Measurements from ENCODE around the gene SSBP4. TPM values are rescaled to one million over a fixed set of nuclear protein-coding genes. Genes with fewer than 3 reads are reported as not detected.
"Not testable (repeated sequence)": the region's sequence is repeated elsewhere in the genome, so short reads cannot be mapped to it uniquely, and the experiment has no call there.

Gene SSBP4
- total RNA-seq, 1 donor from 2014 or later, result 24.8 TPM

DNA sequence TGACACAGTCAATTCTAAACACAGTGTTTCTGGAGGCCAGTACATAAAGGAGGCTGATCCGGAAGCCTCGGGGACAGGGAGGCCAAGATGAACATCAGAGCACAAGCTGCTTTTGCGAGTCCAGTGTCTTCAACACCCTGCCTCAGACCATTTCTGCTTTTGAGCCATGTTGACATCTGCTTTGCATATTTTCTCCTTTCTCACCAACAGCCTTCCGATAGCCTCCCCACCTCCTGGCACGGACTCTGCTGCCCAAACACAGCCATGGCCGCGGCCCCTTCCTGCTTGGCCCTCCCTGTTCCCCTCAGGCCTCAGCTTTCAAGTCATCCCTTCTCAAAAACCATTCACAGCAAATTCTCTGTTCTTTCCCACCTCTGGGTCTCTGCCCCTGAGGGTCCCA lies 25.4 kb upstream of the SSBP4 start:
- no peak for DNase-seq (ENCODE audit: low spot score)

DNA sequence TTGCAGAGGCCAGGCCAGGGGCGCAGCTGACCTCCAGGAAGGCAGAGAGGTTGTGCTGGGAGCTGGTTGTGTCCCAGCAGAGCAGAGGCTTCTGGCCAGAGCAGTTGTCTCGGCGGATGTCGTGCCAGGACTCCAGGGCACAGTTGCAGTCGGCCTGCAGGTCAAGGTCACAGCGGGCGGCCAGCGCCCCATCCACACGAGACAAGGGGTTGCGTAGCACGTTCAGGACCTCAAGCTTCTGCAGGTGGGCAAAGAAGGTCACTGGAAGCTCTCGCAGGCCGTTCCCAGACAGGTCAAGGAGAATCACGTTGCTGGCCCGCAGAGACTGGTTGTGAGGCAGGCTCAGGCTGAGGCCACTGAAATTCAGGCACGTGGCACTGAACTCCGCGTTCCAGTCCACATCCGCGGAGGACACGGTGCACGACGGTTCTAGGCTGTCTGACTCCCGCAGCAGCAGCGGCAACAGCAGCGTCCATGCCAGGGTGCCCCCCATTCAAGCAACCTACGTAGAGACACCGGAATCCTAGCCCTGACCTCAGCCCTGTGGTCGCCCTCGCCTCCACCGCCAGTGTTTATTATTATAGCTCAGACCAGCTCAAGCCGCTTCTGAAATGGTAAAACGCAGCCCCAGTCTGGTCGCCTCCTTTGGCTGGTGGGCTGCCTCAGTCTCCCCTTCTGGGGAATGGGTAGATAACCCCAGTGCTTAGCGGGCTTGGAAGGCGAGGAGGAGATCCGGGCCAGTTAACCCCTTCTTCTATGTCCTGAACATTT lies 22.5 kb upstream of the SSBP4 start:
- no peak for DNase-seq (ENCODE audit: low spot score)

DNA sequence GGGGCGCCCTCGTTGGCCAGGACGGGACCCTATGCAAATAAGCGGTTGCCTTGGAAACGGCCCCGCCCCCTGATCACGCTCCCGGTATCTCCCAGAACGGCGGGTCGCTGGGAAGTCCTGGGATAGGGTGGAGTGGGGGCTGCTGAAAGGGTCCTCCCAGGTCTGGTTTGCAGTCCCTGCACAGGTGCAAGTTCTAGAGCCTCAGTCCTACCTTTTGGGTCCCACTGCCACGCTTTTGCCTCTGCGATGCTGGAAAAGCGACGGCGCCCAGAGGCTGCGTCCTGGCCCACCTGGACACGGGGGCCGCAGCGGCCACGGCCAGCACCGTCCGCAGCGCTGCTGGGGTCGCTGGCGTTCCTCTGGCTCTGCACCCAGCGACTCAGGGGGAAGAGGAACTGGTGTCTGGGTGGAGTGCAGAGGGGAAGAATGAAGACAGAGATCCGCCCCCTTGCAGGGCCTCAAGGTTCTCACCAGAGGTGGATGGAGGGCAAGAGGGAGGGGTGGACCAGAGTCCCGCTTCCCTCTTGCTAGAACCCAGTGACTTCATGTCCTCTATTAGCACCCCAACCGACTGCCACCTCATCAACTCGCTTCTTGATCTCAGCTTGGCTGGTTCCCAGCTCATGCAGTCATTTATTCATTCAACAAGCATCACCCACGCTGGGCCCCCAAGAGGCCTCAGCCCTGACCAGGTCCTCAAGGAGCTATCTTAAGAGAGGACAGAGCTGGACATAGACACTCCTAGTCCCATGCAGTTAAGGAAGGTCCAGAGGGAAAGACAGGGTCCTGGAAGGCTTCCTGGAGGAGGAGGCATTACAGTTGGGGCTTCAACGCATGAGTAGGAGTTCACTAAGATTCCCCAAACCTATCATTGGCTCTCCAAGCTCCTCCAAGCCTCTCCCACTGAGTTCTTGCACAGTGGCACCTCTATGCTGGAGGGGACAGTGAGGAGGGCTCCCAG lies 21.7 kb upstream of the SSBP4 start, which contains the start of gene LRRC25:
Gene LRRC25, minus strand, starts transcription at position 381 of the 961 bp plus-strand sequence. CDS start 659 bp downstream, outside the sequence.
- peak; percentile 58 for DNase-seq (ENCODE audit: low spot score)

DNA sequence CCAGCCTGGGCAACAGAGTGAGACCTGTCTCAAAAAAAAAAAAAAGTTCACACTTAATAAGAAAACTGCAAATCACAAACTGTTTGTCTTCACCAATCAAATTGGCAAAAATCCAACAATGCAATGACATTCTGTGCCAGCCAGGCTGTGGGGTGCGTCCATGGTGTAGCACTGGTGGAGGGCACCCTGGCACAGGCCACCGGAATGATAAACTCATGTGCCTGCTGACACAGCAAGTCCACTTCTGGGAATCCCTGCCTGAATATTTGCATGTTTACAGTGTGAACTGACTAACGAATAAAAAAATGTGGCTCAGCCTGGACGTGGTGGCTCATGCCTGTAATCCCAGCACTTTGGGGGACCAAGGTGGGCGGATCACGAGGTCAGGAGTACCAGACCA lies 20.2 kb upstream of the SSBP4 start:
- no peak for DNase-seq (ENCODE audit: low spot score)

DNA sequence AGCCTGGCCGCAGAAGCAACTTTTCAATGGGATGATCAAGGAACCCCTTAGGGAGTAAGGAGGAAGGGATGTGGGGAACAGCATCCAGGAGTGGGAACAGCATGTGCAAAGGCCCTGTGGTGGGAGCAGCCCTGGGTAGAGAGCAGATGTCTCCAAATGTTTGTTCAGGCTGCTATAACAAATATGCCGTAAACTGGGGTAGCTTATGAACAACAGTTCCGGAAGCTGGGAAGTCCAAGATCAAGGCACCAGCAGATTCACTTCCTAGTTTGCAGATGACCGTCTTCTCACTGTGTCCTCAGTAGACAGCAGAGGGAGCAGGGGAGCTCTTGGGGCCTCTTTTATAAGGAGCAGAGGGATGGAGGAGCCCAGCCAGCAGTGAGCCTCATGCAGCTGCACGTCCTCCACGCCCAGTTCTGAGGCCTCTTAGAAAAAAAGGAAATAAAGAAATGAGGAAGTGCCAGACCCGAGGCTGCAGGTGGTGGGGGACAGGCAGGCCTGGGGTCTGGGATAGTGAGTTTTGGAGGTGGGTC lies 17.6 kb upstream of the SSBP4 start:
- peak; percentile 94 for DNase-seq (ENCODE audit: low spot score)

DNA sequence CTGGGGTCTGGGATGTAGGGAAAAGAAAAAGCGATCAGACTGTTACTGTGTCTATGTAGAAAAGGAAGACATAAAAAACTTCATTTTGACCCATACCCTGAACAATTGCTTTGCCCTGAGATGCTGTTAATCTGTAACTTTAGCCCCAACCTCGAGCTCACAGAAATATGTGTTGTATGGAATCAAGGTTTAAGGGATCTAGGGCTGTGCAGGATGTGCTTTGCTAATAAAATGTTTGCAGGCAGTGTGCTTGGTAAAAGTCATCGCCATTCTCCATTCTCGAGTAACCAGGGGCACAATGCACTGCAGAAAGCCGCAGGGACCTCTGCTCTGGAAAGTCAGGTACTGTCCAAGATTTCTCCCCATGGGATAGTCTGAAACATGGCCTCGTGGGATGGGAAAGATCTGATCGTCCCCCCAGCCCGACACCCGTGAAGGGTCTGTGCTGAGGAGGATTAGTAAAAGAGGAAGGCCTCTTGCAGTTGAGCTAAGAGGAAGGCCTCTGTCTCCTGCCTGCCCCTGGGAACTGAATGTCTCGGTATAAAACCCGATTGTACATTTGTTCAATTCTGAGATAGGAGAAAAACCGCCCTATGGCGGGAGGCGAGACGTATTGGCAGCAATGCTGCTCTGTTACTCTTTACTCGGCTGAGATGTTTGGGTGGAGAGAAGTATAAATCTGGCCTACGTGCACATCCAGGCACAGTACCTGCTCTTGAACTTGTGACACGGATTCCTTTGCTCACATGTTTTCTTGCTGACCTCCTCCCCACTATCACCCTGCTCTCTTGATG lies 16.5 kb upstream of the SSBP4 start:
- not testable (repeated sequence) for DNase-seq (ENCODE audit: low spot score)

DNA sequence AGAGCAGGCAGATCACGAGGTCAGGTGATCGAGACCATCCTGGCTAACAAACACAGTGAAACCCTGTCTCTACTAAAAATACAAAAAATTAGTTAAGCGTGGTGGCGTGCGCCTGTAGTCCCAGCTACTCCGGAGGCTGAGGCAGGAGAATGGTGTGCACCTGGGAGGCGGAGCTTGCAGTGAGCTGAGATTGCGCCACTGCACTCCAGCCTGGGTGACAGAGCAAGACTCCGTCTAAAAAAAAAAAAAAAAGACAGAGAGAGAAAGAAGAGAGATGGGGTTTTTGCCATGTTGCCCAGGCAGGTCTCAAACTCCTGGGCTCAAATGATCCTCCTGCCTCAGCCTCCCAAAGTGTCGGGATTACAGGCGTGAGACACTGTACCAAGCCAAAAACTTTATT lies 13.4 kb upstream of the SSBP4 start:
- DNase-seq (ENCODE audit: low spot score), result not testable (repeated sequence)

DNA sequence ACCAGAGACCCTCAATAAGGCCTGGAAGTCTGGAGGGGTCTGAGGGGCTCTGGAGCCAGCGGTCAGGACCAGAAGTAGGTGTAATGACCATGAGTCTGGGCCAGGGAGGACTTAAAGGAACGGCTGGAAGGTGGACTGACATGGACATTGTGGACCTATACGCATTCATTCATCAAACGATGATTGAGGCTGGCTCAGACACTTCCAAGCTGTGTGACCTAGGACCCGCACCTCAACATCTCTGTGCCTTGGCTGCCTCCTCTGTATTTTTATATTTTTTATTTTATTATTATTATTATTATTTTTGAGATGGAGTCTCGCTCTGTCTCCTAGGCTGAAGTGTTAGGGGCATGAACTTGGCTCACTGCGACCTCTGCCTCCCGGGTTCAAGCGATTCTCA lies 12.4 kb upstream of the SSBP4 start:
- no peak for DNase-seq (ENCODE audit: low spot score)

DNA sequence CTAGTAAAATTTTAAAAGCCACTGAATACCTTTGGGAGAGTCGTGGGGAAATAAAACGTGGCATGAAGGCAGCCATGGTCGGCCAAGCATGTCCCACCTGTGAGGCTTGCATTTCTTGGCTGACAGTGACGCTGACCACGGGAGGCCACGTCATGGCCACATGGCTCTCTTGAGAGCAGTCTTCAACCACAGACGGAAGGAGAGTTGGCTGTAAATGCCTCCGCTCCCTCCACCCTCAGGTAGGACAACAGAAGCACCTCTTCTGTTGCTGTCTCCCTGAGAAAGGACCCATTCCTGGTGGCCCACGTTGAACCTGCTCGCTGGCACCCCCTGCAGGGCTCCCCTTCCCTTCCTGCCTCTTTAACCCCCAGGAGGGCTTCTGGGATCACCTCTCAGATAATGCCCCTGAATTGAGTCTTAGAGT lies 11.1 kb upstream of the SSBP4 start:
- no peak for DNase-seq (ENCODE audit: low spot score)

DNA sequence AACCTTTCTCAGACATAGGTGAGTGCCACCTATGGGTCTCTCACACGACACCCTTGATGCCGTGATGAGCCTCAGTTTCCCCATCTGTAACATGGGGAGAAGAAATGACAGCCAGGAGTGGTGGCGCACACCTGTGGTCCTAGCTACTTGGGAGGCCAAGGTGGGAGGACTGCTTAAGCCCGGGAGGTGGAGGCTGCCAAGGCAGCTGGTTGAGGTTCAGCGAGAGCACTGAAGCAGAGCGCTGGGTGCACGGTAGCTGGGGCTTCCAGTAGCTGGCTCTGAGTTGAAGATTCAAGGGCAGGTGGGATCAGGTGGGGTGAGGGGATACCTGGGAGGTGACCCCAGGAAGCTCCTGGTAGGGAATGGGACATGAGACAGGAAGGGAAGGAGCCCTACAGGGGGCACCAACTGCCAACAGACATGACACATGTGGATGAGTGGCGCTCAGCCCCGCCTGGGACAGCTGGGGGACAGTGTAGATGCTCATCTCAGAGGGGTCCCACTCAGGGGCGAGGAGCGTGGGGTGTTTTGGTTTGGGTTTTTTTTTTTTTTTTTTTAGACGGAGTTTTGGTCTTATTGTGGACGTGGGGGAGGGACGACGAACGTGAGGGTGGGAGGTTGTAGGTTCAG lies 6.5 kb upstream of the SSBP4 start:
- DNase-seq (ENCODE audit: low spot score), result no peak

DNA sequence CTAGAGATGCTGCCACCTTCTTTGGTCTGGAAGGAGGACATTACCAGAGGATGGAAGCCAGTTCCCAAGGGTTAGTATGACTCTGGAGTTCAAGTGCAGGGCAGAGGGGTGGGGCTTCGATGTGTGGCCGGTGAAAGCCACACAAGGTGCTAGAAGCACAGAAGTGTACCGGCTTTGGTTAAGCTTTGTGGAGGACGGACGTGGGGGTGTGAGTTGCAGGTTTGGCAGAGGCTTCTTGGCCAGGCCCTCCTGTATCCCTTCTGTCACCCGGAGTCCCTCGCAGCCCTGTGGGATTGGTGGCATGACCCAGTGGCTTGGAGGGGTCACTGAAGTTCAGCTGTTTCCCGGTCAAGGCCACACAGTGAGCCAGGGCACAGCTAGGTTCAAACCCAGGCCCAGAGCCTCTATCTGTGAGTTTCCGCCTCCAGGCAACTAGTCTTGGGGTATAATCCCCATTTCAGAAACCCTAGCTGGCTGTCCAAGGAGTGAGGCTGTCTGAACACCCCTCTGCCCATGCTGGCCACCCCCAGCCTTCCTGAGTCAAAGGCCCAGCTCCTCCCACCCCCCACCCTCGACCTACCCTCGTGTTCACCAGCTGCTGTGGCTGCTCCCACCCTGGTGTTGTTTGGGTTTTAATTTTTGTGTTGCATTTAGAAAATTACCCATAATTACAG lies 4.6 kb upstream of the SSBP4 start:
- peak; percentile 34 for DNase-seq (ENCODE audit: low spot score)

DNA sequence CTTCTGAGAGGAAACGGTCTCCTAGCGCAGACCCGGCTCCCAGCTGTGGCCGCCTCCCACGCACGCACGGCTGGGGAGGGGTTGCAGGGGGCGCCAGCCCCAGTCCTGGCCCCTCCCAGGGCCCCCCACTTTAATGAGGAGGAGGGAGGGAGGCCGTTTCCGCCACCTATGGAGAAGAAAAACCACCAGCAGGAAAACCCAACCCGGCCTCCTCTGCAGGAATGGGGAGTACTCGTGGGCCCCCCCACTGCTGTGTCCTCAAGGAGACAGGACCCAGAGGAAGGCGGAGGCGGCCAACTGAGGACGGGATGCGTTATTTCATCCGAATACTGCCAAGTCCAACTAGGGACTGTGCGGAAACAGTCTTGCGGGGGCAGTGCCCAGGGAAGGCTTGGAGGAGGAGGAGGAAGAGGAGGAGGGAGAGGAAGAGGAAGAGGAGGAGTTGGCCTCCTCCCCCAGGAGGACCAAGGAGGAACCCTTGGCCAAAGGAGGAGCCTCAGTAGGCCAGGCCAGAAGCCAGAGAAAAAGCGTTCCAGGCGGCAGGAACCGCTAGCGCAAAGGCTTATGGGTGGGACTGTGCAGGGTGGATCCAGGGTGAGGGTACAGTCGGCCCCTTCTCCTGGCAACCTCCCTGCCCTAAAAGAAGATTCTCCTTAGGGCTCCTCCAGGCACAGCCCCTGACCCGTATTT lies 3.9 kb upstream of the SSBP4 start:
- DNase-seq (ENCODE audit: low spot score), result peak; percentile 96

DNA sequence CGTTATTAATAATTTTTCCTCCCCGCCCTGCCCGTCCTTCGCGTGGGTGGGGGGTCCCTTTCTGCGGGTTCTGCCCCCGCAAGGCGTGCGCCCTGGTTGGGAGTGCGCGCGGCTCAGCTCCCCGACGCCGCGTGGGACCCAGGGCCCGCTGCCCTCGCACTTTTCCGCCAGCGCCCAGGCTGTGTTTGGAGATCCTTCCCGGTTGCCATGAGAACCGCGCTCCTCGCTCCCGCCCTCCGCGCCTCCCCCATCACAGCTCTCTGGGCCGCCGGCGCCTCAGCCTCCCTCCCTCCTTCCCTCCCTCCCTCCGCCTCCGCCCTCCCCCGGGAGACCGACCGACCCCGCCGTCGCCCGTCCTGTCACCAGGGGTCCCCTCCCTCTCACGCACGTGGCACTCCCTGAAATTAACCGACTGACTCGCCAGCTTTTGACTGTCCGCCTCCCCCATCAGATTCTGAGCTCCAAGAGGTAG lies 2.4 kb upstream of the SSBP4 start:
- peak; percentile 97 for DNase-seq (ENCODE audit: low spot score)

DNA sequence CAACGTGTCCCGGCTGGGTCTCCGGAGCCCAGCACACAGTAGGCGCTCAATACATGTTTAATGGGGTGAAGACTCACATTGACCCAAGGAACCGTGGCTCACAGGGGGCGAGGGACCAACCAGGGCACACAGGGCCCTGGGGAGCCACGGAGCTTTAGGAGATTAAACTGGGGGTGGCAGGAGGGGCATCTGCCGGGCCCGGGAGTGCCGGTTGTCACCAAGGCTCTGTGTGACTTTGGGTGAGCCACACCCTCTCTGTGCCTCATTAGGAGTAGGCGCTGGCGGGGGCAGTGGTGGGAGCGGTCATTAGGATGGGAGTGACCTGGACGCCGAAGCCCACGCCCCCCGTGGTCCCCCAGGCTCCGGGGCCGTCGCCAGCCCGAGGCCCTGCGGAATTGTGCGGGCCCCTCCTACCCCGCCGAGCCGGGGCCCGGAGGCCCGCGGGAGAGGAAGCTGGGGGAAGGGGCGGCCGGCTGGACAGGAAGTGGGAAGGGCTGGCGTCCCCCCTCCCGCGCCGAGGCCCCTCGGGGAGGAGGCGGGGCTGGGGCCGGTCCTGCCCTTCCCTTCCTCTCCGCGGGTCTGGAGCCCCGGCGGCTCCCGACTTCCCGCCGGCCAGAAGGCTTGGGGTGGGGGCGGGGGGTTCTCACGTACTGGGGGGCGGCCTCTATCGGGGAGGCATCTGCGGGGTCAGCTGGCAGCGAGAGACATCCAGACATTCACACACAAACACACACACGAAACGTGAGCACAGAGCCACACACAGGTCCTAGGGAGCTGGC lies 1.8 kb upstream of the SSBP4 start:
- peak; percentile 95 for DNase-seq (ENCODE audit: low spot score)

DNA sequence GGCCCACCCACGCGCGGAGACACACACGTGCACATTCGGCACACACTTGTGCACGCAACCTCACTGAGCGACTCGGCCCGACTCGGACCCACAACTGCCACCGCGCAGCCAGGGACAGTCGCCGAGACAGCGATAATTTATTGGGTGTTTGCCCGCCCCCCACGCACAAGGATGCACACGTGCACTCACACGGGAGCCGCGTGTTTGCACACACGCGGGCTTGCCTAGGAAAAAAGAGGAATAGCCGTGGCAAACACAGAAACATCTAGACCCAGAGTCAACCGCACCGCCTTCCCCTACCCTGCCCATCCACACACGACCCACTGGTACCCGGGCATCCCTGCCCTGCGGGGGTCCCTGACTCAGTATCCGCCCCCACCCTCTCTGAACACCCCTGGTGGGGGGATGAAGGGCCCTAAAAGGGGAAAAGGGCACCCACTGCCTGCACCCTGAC lies 1.1 kb upstream of the SSBP4 start:
- DNase-seq (ENCODE audit: low spot score), result no peak

DNA sequence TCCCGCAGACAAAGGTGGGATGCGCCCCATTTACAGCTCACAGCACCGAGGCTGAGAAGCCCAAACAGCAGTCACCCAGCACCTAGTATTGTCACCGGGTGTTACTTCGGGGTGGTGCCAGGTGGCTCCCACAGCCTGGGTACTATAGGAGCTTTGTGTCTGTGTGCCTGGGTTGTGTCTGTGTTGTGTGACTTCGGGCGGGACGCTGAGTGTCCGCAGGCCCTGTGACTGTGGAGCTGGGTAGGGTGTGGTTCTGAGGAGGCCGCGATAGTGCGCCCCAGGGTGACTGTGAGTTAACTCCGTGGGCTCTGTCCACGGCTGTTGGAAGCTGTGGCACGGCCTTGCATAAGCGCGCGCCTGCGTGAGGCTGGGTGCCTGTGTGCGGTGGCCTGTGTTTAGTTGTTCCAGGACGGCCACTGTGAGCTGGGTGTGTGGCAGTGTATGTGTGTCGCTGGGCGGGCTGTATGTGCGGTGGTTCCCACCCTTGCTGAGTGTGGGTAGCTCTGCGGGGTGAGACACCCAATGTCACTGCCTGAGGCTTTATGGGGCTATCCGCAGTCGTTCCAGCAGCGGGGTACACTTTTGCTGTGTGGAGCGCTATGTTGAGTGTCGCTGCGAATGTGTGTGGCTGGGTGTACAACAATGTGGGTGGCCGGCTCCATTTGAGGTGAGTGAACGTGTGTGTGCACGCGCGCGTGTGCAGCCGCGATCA lies 559 bp upstream of the SSBP4 start:
- DNase-seq (ENCODE audit: low spot score), result no peak

DNA sequence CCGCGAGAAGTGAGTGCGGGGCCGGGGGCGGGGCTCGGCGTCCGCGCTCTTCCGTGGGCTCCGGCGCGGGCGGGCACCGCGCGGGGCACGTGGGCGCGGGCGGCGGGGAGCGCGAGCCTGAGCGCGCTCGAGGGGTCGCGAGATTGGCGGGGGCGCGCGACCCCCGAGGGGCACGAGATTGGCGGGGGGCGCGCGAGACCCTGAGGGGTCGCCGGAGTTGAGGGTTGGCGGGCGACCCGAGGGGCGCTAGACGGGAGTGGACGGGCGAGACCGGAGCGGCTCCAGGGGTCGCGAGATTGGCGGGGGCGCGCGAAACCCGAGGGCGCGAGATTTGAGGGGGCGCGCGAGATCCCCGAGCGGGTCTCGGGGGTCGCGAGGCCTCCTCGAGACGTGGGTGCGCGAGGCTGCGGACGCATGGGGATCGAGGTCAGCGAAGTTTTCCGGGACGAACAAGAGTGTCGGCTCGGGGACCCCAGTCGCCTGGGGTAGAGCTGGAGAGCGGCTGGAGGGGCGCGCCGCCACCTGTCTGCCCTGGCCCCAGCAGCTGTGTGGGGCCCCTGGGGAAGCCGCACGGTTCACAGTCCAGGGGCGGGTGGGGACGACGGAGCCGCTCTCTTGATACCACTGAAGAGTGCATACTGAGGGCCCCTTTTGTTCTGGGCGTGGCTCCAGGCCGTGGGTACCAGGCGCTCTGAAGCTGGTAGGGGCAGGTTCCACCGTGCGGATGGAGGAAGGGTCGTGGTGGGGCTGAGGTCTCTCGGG lies 682 bp downstream of the SSBP4 start:
- DNase-seq (ENCODE audit: low spot score), result peak; percentile 37

Measured in umbilical cord (tissue), 2 donors.